22Rv1 (cell line): ENCODE measurements around the gene DOCK9.

Source experiments
- ZFX ChIP-seq: fragments of 450-650 bp; IDR thresholded peaks from 2 replicates; pipeline ENCODE4 v1.6.1; 2017; ENCODE audit warnings: antibody characterized with exemption, borderline replicate concordance
- TF ChIP-seq, protein P1 (sequence below): fragments of 450-650 bp; IDR thresholded peaks from 2 replicates; pipeline ENCODE4 v1.5.1; 2017; ENCODE audit warnings: mild to moderate bottlenecking

- TF ChIP-seq, protein P1, sequence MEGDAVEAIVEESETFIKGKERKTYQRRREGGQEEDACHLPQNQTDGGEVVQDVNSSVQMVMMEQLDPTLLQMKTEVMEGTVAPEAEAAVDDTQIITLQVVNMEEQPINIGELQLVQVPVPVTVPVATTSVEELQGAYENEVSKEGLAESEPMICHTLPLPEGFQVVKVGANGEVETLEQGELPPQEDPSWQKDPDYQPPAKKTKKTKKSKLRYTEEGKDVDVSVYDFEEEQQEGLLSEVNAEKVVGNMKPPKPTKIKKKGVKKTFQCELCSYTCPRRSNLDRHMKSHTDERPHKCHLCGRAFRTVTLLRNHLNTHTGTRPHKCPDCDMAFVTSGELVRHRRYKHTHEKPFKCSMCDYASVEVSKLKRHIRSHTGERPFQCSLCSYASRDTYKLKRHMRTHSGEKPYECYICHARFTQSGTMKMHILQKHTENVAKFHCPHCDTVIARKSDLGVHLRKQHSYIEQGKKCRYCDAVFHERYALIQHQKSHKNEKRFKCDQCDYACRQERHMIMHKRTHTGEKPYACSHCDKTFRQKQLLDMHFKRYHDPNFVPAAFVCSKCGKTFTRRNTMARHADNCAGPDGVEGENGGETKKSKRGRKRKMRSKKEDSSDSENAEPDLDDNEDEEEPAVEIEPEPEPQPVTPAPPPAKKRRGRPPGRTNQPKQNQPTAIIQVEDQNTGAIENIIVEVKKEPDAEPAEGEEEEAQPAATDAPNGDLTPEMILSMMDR, result no peak
- no peak for TF ChIP-seq ZFX
Observed at GRCh38 chr13:98954313-98954712, 23.6 kb downstream of the DOCK9 start.
